IMR-90 (cell line): Measurements from ENCODE around the gene USP25. TPM values are rescaled to one million over a fixed set of nuclear protein-coding genes. Genes with fewer than 3 reads are reported as not detected.

Experiments used
- ATAC-seq: fragments of 200-7000 bp; cut with Tn5 transposase; 2 replicates; pipeline ENCODE4 v1.9.1; 2020; ENCODE audit warnings: low read depth, mild to moderate bottlenecking, moderate library complexity
- BruUV-seq: library from RNA; stranded (reverse); fragments of 400-500 nt; replicated peaks from 2 replicates; lab custom pipeline; 2021; lab: Mats Ljungman, UMichigan
- CTCF ChIA-PET: fragments of 300-600 bp; formaldehyde crosslinking; extraction: SDS; loops from one replicate; lab custom pipeline; 2021; ENCODE audit warnings: antibody characterized with exemption; lab: Yijun Ruan, JAX
- POLR2A ChIA-PET: fragments of 300-600 bp; sonication (Branson Sonifier 250); formaldehyde crosslinking; loops from one replicate; lab custom pipeline; 2022; ENCODE audit warnings: antibody characterized with exemption; ENCODE audit not compliant: unreplicated experiment; lab: Charles Lee
- DNase-seq: peaks from one replicate; pipeline ENCODE4 v3.0.0; 2013
- H2AFZ ChIP-seq: replicated peaks from 2 replicates; pipeline ENCODE3; 2013; ENCODE audit warnings: low read length, mild to moderate bottlenecking; ENCODE audit not compliant: poor library complexity
- H2AK5ac ChIP-seq: 2 replicates; pipeline ENCODE4 v1.6.1; 2013; ENCODE audit warnings: low read depth, low read length, inconsistent platforms
- H2AK9ac ChIP-seq: replicated peaks from 2 replicates; pipeline ENCODE3; 2013; ENCODE audit warnings: mild to moderate bottlenecking, low read depth, low read length, moderate library complexity; ENCODE audit not compliant: poor library complexity
- H2BK120ac ChIP-seq: 2 replicates; pipeline ENCODE4 v1.6.1; 2013; ENCODE audit warnings: low read depth, low read length, inconsistent platforms
- H2BK15ac ChIP-seq: 3 replicates; pipeline ENCODE4 v1.6.1; 2013; ENCODE audit warnings: low read depth, low read length, inconsistent platforms
- H2BK20ac ChIP-seq: 2 replicates; pipeline ENCODE4 v1.6.1; 2013; ENCODE audit warnings: low read depth, mild to moderate bottlenecking, inconsistent platforms, low read length, moderate library complexity
- H2BK5ac ChIP-seq: 2 replicates; pipeline ENCODE4 v1.6.1; 2013; ENCODE audit warnings: mild to moderate bottlenecking, low read depth, low read length, inconsistent platforms; ENCODE audit not compliant: poor library complexity, severe bottlenecking
- H3K14ac ChIP-seq: replicated peaks from 2 replicates; pipeline ENCODE4 v1.6.1; 2013; ENCODE audit warnings: low read depth, low read length, inconsistent platforms
- H3K18ac ChIP-seq: 2 replicates; pipeline ENCODE4 v1.6.1; 2013; ENCODE audit warnings: low read depth, low read length, control low read depth
- H3K23ac ChIP-seq: 2 replicates; pipeline ENCODE4 v1.6.1; 2013; ENCODE audit warnings: low read depth, low read length, inconsistent platforms
- H3K27ac ChIP-seq: 2 replicates; pipeline ENCODE4 v1.5.1; 2013; ENCODE audit warnings: mild to moderate bottlenecking, control low read depth, low read length; ENCODE audit not compliant: insufficient read depth
- H3K27me3 ChIP-seq: 2 replicates; pipeline ENCODE4 v1.6.1; 2013; ENCODE audit warnings: low read length; ENCODE audit not compliant: control insufficient read depth, insufficient read depth
- H3K36me3 ChIP-seq: 2 replicates; pipeline ENCODE4 v1.6.1; 2013; ENCODE audit warnings: low read length, mixed read lengths; ENCODE audit not compliant: control insufficient read depth, insufficient read depth
- H3K4ac ChIP-seq: 2 replicates; pipeline ENCODE4 v1.6.1; 2013; ENCODE audit warnings: low read depth, low read length, inconsistent platforms
- H3K4me1 ChIP-seq: 2 replicates; pipeline ENCODE4 v1.6.1; 2013; ENCODE audit warnings: low read length, mixed read lengths; ENCODE audit not compliant: control insufficient read depth, insufficient read depth
- H3K4me2 ChIP-seq: 2 replicates; pipeline ENCODE4 v1.6.1; 2013; ENCODE audit warnings: low read depth, mild to moderate bottlenecking, control low read depth, low read length, moderate library complexity
- H3K4me3 ChIP-seq: 2 replicates; pipeline ENCODE4 v1.5.1; 2013; ENCODE audit warnings: low read depth, mild to moderate bottlenecking, control low read depth, low read length, moderate library complexity; ENCODE audit not compliant: insufficient read depth
- H3K56ac ChIP-seq: 2 replicates; pipeline ENCODE4 v1.6.1; 2013; ENCODE audit warnings: low read length, inconsistent platforms; ENCODE audit not compliant: insufficient read depth; ENCODE audit errors: extremely low read depth
- H3K79me1 ChIP-seq, 2 experiments: 2 replicates each; pipeline ENCODE4 v1.6.1; 2013; ENCODE audit warnings: low read length in 2 of 2, inconsistent platforms in 1 of 2, low read depth in 1 of 2
- H3K9ac ChIP-seq: 2 replicates; pipeline ENCODE4 v1.6.1; 2013; ENCODE audit warnings: low read depth, low read length, control low read depth
- H3K9me1 ChIP-seq: 2 replicates; pipeline ENCODE4 v1.6.1; 2013; ENCODE audit warnings: low read length, inconsistent platforms; ENCODE audit not compliant: insufficient read depth
- H3K9me3 ChIP-seq: 2 replicates; pipeline ENCODE4 v1.6.1; 2013; ENCODE audit warnings: low read length; ENCODE audit not compliant: control insufficient read depth, insufficient read depth
- H4K20me1 ChIP-seq: 2 replicates; pipeline ENCODE4 v1.6.1; 2013; ENCODE audit warnings: low read length, inconsistent platforms; ENCODE audit not compliant: insufficient read depth
- H4K5ac ChIP-seq: 2 replicates; pipeline ENCODE4 v1.6.1; 2013; ENCODE audit warnings: mild to moderate bottlenecking, low read depth, low read length, control low read depth
- H4K8ac ChIP-seq, 2 experiments: 2 replicates each; pipeline ENCODE4 v1.6.1; 2013; ENCODE audit warnings: low read depth in 2 of 2, low read length in 2 of 2, control low read depth in 1 of 2, inconsistent platforms in 1 of 2
- H4K91ac ChIP-seq: 2 replicates; pipeline ENCODE4 v1.6.1; 2013; ENCODE audit warnings: low read depth, low read length, inconsistent platforms; ENCODE audit not compliant: insufficient read depth
- BHLHE40 ChIP-seq: fragments of 150-350 bp; IDR thresholded peaks from 2 replicates; pipeline ENCODE4 v1.6.1; 2016; ENCODE audit warnings: mild to moderate bottlenecking, low read depth, low read length
- CEBPB ChIP-seq: IDR thresholded peaks from 2 replicates; pipeline ENCODE4 v1.6.1; 2012; ENCODE audit warnings: low read depth, low read length, improper control_type of control experiment
- CHD1 ChIP-seq: IDR thresholded peaks from 2 replicates; pipeline ENCODE4 v1.6.1; 2012; ENCODE audit warnings: low read depth, low read length, improper control_type of control experiment
- RCOR1 ChIP-seq: IDR thresholded peaks from 2 replicates; pipeline ENCODE4 v1.6.1; 2012; ENCODE audit warnings: mild to moderate bottlenecking, low read length, improper control_type of control experiment; ENCODE audit not compliant: insufficient replicate concordance
- WGBS, 2 experiments: methylation state at CpG; one replicate each; pipeline versions ENCODE4 v1.1.5 to v1.1.7; 2013; ENCODE audit warnings: missing lambda C conversion rate in 2 of 2; ENCODE audit not compliant: insufficient read length in 1 of 2; ENCODE audit errors: extremely low coverage in 2 of 2; 5-methylcytosine and 5-hydroxymethylcytosine counted together
- dilution Hi-C: fragments of 300-500 bp; cut with HindIII; formaldehyde crosslinking; loops from one replicate; pipeline ENCODE4 v1.14.3; 2018; ENCODE audit warnings: low sequenced_read_pairs; ENCODE audit not compliant: unreplicated experiment
- in situ Hi-C: fragments of 300-500 bp; cut with MboI; formaldehyde crosslinking; loops from 3 replicates; pipeline ENCODE4 v1.14.3; 2019; ENCODE audit warnings: low sequenced_read_pairs, inconsistent platforms, mixed read lengths
- intact Hi-C: fragments of 100-400 bp; cut with micrococcal nuclease; formaldehyde crosslinking; loops from 2 replicates; pipeline ENCODE4 v1.10.0; 2022
- polyA plus RNA-seq, 3 experiments: library from polyadenylated mRNA; depleted of rRNA; stranded (reverse); fragments of >200 nt; gene quantifications; 2 replicates each; pipeline ENCODE4 v1.2.3, GENCODE V29; 2012; ENCODE audit warnings: low replicate concordance in 1 of 3
- total RNA-seq: library from RNA; depleted of rRNA; stranded (reverse); fragments of >200 nt; gene quantifications from 2 replicates; pipeline ENCODE4 v1.2.3, GENCODE V29; 2012

The USP25 gene
- total and polyA plus RNA-seq, 2 of the 4 experiments (the other 2 are of a cell fraction) = 9.3 to 23.3 TPM

GRCh38 chr21:15732290-15732995 is 2.7 kb downstream of the USP25 start:
- ChIA-PET POLR2A (interaction anchor here (0.6 kb wide), 1 partner anchor 38 kb away, joined by 4 read pairs; no protein-coding TSS in a partner anchor), CTCF (interaction anchor here (0.6 kb wide), 2 partner anchors 68 to 157 kb away, joined by 4 to 7 read pairs; no protein-coding TSS in a partner anchor)
- Histone ChIP-seq H3K4me2 (peak overlapping the region; percentile 94), H3K18ac (no peak overlapping the region), H3K4ac (no peak overlapping the region), H3K4me1 (peaks cover 3% of the 10 kb centered on the region; the same call in 1 of the 2 replicates), H3K9ac (no peak overlapping the region; the same call in 1 of the 2 replicates), H3K36me3 (no peaks in the 10 kb centered on the region), H4K20me1 (peaks cover 7% of the 10 kb centered on the region; the same call in 1 of the 2 replicates), H2BK20ac (no peak overlapping the region), H2AK5ac (no peak overlapping the region), H3K23ac (peak overlapping the region; percentile 77; the same call in 1 of the 2 replicates), H2BK5ac (no peak overlapping the region), H2AK9ac (no peak overlapping the region), H2BK15ac (no peak overlapping the region), H4K5ac (peak overlapping the region; percentile 63; the same call in 1 of the 2 replicates), H4K91ac (no peak overlapping the region), H4K8ac (no peak overlapping the region), H2AFZ (no peak overlapping the region), H3K4me3 (peak overlapping the region; percentile 41; the same call in 1 of the 2 replicates), H2BK120ac (no peak overlapping the region), H3K9me1 (0 out of 2 replicates have a peak, but pooled peaks cover 2% of the 10 kb centered on the region), H3K79me1 (peaks cover 10 to 38% of the 10 kb centered on the region in 2 experiments; a peak in 3 of 4 replicates), H3K27ac (no peak overlapping the region), H3K9me3 (no peaks in the 10 kb centered on the region), H3K27me3 (no peaks in the 10 kb centered on the region), H3K56ac (no peak overlapping the region), H3K14ac (no peak overlapping the region)
- dilution Hi-C loops (no loop called here), intact Hi-C loops (loop anchor here (5.0 kb wide), 1 partner anchor 110 kb away; no protein-coding TSS in a partner anchor), in situ Hi-C loops (no loop called here)
- no TSS peak for BruUV-seq
- DNase-seq (peak; percentile 51), ATAC-seq (no peak)
- no CpG with 5 or more reads among the region's 6 CpGs for WGBS, 2 experiments
- no peak for TF ChIP-seq RCOR1
- TF ChIP-seq BHLHE40 = no peak
- TF ChIP-seq CEBPB = 0 out of 2 replicates have a peak, but pooled peaks have one; percentile 13
- TF ChIP-seq CHD1 = no peak
